Testis (tissue), 2 donors: ENCODE data around the gene TNPO2.

Experiments used
- CTCF ChIP-seq, 3 experiments: fragments of 450-650 bp in 2 of 3; fragments of 200-600 bp in 1 of 3; sonication (generic) in 1 of 3; IDR thresholded peaks; one replicate each; pipeline ENCODE4 v1.5.1; 2016 to 2019; ENCODE audit warnings: antibody characterized with exemption in 3 of 3, mild to moderate bottlenecking in 2 of 3, moderate library complexity in 1 of 3
- POLR2A ChIP-seq: fragments of 450-650 bp; IDR thresholded peaks from one replicate; pipeline ENCODE4 v1.6.1; 2017; ENCODE audit warnings: antibody characterized with exemption, mild to moderate bottlenecking, moderate library complexity

GRCh38 chr19:12706332-12706718 lies 17.4 kb downstream of the TNPO2 start:
- TF ChIP-seq CTCF (IDR thresholded peaks at IDR 0.05) (no peak), POLR2A (no peak)
